Measurements from ENCODE around the gene PHLDB2.

DNA sequence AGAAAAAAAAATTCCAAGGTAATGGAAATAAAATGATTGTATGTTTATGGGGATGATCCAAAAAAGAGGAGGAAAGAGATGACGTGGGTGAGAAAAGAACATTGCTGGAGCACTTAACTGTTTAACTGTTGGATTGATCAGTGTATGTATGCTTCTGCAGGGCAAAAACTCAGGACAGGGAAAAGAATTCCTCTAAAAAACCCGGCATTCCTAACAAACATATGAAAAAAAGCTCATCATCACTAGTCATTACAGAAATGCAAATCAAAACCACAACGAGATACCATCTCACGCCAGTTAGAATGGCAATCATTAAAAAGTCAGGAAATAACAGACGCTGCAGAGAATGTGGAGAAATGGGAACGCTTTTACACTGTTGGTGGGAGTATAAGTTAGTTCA is 1.6 kb upstream of the PHLDB2 start:
- TF ChIP-seq, protein P1, sequence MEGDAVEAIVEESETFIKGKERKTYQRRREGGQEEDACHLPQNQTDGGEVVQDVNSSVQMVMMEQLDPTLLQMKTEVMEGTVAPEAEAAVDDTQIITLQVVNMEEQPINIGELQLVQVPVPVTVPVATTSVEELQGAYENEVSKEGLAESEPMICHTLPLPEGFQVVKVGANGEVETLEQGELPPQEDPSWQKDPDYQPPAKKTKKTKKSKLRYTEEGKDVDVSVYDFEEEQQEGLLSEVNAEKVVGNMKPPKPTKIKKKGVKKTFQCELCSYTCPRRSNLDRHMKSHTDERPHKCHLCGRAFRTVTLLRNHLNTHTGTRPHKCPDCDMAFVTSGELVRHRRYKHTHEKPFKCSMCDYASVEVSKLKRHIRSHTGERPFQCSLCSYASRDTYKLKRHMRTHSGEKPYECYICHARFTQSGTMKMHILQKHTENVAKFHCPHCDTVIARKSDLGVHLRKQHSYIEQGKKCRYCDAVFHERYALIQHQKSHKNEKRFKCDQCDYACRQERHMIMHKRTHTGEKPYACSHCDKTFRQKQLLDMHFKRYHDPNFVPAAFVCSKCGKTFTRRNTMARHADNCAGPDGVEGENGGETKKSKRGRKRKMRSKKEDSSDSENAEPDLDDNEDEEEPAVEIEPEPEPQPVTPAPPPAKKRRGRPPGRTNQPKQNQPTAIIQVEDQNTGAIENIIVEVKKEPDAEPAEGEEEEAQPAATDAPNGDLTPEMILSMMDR (CRISPR knock-in tag; IDR thresholded peaks at IDR 0.05): no peak
- TF ChIP-seq POLR2A (IDR thresholded peaks at IDR 0.05; ENCODE audit: insufficient read depth in 1 of 2, low read depth in 2 of 2, low read length in 2 of 2): no peak
- TF ChIP-seq SNRNP70 (IDR thresholded peaks at IDR 0.05; ENCODE audit: low read depth, low read length): no peak
- TF ChIP-seq ZFY (CRISPR knock-in tag; IDR thresholded peaks at IDR 0.05): no peak
- TF ChIP-seq, protein P2, sequence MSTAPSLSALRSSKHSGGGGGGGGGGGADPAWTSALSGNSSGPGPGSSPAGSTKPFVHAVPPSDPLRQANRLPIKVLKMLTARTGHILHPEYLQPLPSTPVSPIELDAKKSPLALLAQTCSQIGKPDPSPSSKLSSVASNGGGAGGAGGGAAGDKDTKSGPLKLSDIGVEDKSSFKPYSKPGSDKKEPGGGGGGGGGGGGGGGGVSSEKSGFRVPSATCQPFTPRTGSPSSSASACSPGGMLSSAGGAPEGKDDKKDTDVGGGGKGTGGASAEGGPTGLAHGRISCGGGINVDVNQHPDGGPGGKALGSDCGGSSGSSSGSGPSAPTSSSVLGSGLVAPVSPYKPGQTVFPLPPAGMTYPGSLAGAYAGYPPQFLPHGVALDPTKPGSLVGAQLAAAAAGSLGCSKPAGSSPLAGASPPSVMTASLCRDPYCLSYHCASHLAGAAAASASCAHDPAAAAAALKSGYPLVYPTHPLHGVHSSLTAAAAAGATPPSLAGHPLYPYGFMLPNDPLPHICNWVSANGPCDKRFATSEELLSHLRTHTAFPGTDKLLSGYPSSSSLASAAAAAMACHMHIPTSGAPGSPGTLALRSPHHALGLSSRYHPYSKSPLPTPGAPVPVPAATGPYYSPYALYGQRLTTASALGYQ (CRISPR knock-in tag; IDR thresholded peaks at IDR 0.05): no peak
- TF ChIP-seq STAT5B (CRISPR knock-in tag; IDR thresholded peaks at IDR 0.05): no peak
- no peak for TF ChIP-seq ZNF138 (CRISPR knock-in tag; IDR thresholded peaks at IDR 0.05; ENCODE audit: low read depth)
- TF ChIP-seq PAF1 (CRISPR knock-in tag; IDR thresholded peaks at IDR 0.05): no peak
- TF ChIP-seq ESRRA (CRISPR knock-in tag; IDR thresholded peaks at IDR 0.05; ENCODE audit: low read depth): no peak
